Adipose tissue (tissue), 3 donors: ENCODE results near the gene RBM33. TPM values are rescaled to one million over a fixed set of nuclear protein-coding genes. Genes with fewer than 3 reads are reported as not detected.

Experiments
- H3K27ac ChIP-seq: one replicate; pipeline ENCODE4 v1.5.1; 2013; ENCODE audit warnings: low read depth, low read length
- WGBS, 3 donors: extraction: QIAGEN DNeasy Blood & Tissue Kit; methylation state at CpG; one replicate each; pipeline ENCODE4 v1.1.7; 2013; 5-methylcytosine and 5-hydroxymethylcytosine counted together
- polyA plus RNA-seq, 3 donors: library from polyadenylated mRNA; stranded (reverse); fragments of 200-250 nt; gene quantifications; one replicate each; pipeline ENCODE4 v1.2.3, GENCODE V29; 2013
- donor health status: healthy with polysubstance abuse.
- donor health status: Bipolar disorder and iron deficiency.
- donor health status: healthy.

RBM33 gene
- polyA plus RNA-seq, 3 donors: 10.6 to 18.9 (median 12.6) TPM

GRCh38 chr7:155791836-155792235 is 147.4 kb downstream of the RBM33 start:
- WGBS, 3 donors: 65 to 73% (median 71%) methylated on average over 6 to 7 of the region's 7 CpGs
- no peak overlapping the region for H3K27ac ChIP-seq

- H3K27ac ChIP-seq: no peak overlapping the region
- 85 to 91% (median 87%) methylated on average over 13 to 14 of the region's 14 CpGs for WGBS, 3 donors
Measured at GRCh38 chr7:155792315-155792960, 148.0 kb downstream of the RBM33 start.

- WGBS, 3 donors: 80 to 88% (median 85%) methylated on average over 11 of the region's 11 CpGs
- no peak overlapping the region for H3K27ac ChIP-seq
Measured at GRCh38 chr7:155792999-155793560, 148.6 kb downstream of the RBM33 start.

- WGBS, 3 donors: 79 to 88% (median 86%) methylated on average over 4 of the region's 4 CpGs
- H3K27ac ChIP-seq: no peak overlapping the region
Measured at GRCh38 chr7:155793720-155794119, 149.3 kb downstream of the RBM33 start.

- no peak overlapping the region for H3K27ac ChIP-seq
- 73 to 88% (median 78%) methylated on average over 9 of the region's 9 CpGs for WGBS, 3 donors
Measured at GRCh38 chr7:155794196-155794595, 149.7 kb downstream of the RBM33 start.

- H3K27ac ChIP-seq: no peak overlapping the region
- WGBS, 3 donors: 83 to 89% (median 89%) methylated on average over 7 of the region's 7 CpGs
Measured at GRCh38 chr7:155795401-155795800, 150.9 kb downstream of the RBM33 start.

- no peak overlapping the region for H3K27ac ChIP-seq
- WGBS, 3 donors: 79 to 82% (median 79%) methylated on average over 8 of the region's 8 CpGs
Measured at GRCh38 chr7:155795951-155796350, 151.5 kb downstream of the RBM33 start.

- 19 to 30% (median 22%) methylated on average over 55 to 60 of the region's 60 CpGs for WGBS, 3 donors
- no peak overlapping the region for H3K27ac ChIP-seq
Measured at GRCh38 chr7:155796381-155797261, 152.2 kb downstream of the RBM33 start.

GRCh38 chr7:155797262-155798250 is 153.1 kb downstream of the RBM33 start:
- no peak overlapping the region for H3K27ac ChIP-seq
- 69 to 72% (median 70%) methylated on average over 35 to 38 of the region's 38 CpGs for WGBS, 3 donors

- 44 to 69% (median 45%) methylated on average over 13 of the region's 13 CpGs for WGBS, 3 donors
- no peak overlapping the region for H3K27ac ChIP-seq
Measured at GRCh38 chr7:155798673-155799439, 154.4 kb downstream of the RBM33 start.

- WGBS, 3 donors: 33 to 54% (median 42%) methylated on average over 19 of the region's 19 CpGs
- H3K27ac ChIP-seq: no peak overlapping the region
Measured at GRCh38 chr7:155799514-155799913, 155.1 kb downstream of the RBM33 start.

- H3K27ac ChIP-seq: no peak overlapping the region
- WGBS, 3 donors: 83% methylated on average over 11 of the region's 11 CpGs
Measured at GRCh38 chr7:155800301-155800700, 155.8 kb downstream of the RBM33 start.

- H3K27ac ChIP-seq: no peak overlapping the region
- 82 to 87% (median 83%) methylated on average over 16 of the region's 16 CpGs for WGBS, 3 donors
Measured at GRCh38 chr7:155800741-155801267, 156.3 kb downstream of the RBM33 start.

- WGBS, 3 donors: 38 to 46% (median 45%) methylated on average over 6 of the region's 6 CpGs
- no peak overlapping the region for H3K27ac ChIP-seq
Measured at GRCh38 chr7:155802291-155802690, 157.8 kb downstream of the RBM33 start.

- WGBS, 3 donors: 4 to 11% (median 6%) methylated on average over 45 to 70 of the region's 70 CpGs
- no peak overlapping the region for H3K27ac ChIP-seq
Measured at GRCh38 chr7:155802906-155803417, 158.5 kb downstream of the RBM33 start.

- no peak overlapping the region for H3K27ac ChIP-seq
- WGBS, 3 donors: 1 to 2% (median 1%) methylated on average over 73 to 96 of the region's 96 CpGs
Measured at GRCh38 chr7:155803418-155804376, 159.2 kb downstream of the RBM33 start.
